GM12878 (cell line): Measurements from ENCODE around the gene OR52E1.

ENCODE experiments used
- POLR2AphosphoS2 ChIP-seq: IDR thresholded peaks from 2 replicates; pipeline ENCODE4 v1.6.1; 2011; ENCODE audit warnings: low read depth, mild to moderate bottlenecking, low read length, improper control_type of control experiment, moderate library complexity
- TF ChIP-seq, protein P1 (sequence below): IDR thresholded peaks from 2 replicates; pipeline ENCODE4 v1.6.1; 2011; ENCODE audit warnings: borderline replicate concordance, low read depth, mild to moderate bottlenecking, moderate library complexity, mixed read lengths, low read length; ENCODE audit not compliant: insufficient read depth; ENCODE audit errors: extremely low read length
- TF ChIP-seq, protein P2 (sequence below), 3 experiments: IDR thresholded peaks in 2 of 3; conservative IDR thresholded peaks in 1 of 3; 2 replicates each; pipeline ENCODE4 v1.5.1; 2011; ENCODE audit warnings: low read depth in 3 of 3, low read length in 3 of 3, mild to moderate bottlenecking in 3 of 3, control low read depth in 2 of 3, moderate library complexity in 2 of 3, inconsistent platforms in 1 of 3, mixed read lengths in 1 of 3; ENCODE audit not compliant: control insufficient read depth in 2 of 3, insufficient read depth in 1 of 3; ENCODE audit errors: extremely low read depth in 1 of 3

DNA sequence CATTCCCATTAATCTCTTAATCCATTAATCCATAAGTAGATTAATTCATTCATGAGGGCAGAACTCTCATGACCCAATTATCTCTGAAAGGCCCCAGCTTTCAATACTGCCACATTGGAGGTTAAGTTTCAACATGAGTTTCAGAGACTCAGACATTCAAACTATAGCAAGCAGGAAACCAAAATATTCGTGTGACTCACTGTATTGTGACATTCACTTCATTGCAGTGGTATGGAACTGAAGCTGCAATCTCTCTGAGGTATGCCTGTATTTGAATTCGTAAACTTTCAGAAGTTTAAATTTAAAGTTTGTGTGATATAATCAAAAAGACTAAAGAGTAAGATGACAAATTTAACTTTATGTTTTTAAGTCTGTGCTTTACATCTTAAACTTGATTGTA, 26.0 kb upstream of the OR52E1 start:
- TF ChIP-seq, protein P1, sequence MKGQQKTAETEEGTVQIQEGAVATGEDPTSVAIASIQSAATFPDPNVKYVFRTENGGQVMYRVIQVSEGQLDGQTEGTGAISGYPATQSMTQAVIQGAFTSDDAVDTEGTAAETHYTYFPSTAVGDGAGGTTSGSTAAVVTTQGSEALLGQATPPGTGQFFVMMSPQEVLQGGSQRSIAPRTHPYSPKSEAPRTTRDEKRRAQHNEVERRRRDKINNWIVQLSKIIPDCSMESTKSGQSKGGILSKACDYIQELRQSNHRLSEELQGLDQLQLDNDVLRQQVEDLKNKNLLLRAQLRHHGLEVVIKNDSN, result no peak
- TF ChIP-seq POLR2AphosphoS2, result no peak
- TF ChIP-seq, protein P2, sequence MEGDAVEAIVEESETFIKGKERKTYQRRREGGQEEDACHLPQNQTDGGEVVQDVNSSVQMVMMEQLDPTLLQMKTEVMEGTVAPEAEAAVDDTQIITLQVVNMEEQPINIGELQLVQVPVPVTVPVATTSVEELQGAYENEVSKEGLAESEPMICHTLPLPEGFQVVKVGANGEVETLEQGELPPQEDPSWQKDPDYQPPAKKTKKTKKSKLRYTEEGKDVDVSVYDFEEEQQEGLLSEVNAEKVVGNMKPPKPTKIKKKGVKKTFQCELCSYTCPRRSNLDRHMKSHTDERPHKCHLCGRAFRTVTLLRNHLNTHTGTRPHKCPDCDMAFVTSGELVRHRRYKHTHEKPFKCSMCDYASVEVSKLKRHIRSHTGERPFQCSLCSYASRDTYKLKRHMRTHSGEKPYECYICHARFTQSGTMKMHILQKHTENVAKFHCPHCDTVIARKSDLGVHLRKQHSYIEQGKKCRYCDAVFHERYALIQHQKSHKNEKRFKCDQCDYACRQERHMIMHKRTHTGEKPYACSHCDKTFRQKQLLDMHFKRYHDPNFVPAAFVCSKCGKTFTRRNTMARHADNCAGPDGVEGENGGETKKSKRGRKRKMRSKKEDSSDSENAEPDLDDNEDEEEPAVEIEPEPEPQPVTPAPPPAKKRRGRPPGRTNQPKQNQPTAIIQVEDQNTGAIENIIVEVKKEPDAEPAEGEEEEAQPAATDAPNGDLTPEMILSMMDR (IDR thresholded peaks at IDR 0.05 in 2 of 3, conservative IDR thresholded peaks at IDR 0.05 in 1 of 3; ENCODE audit: control insufficient read depth in 2 of 3, extremely low read depth in 1 of 3, insufficient read depth in 1 of 3, low read depth in 3 of 3, low read length in 3 of 3), result no peak
